WTC11 (cell line): ENCODE measurements around the gene PARD3B. TPM values are rescaled to one million over a fixed set of nuclear protein-coding genes. Genes with fewer than 3 reads are reported as not detected.

Experiments used
- ATAC-seq: fragments of 200-7000 bp; cut with Tn5 transposase; 2 replicates; pipeline ENCODE4 v1.10.0; 2021; ENCODE audit warnings: mild to moderate bottlenecking, moderate library complexity
- CTCF ChIA-PET: fragments of 300-600 bp; sonication (Branson Sonifier 250); formaldehyde crosslinking; loops from one replicate; lab custom pipeline; 2021; ENCODE audit warnings: antibody characterized with exemption; lab: Charles Lee
- POLR2A ChIA-PET: fragments of 350-600 bp; sonication (Branson Sonifier 250); formaldehyde crosslinking; loops from one replicate; lab custom pipeline; 2021; ENCODE audit warnings: antibody characterized with exemption; lab: Charles Lee
- DNase-seq: peaks from one replicate; pipeline ENCODE4 v3.0.0; 2021; ENCODE audit warnings: low spot score
- H3K27ac Mint-ChIP-seq: 2 replicates; pipeline ENCODE4 v1.8.0; 2021; ENCODE audit warnings: mixed read lengths
- H3K27me3 Mint-ChIP-seq: 2 replicates; pipeline ENCODE4 v1.8.0; 2021; ENCODE audit warnings: low read depth, mild to moderate bottlenecking, moderate library complexity, mixed read lengths
- H3K36me3 Mint-ChIP-seq: 2 replicates; pipeline ENCODE4 v1.8.0; 2021; ENCODE audit warnings: mixed read lengths
- H3K4me1 Mint-ChIP-seq: 2 replicates; pipeline ENCODE4 v1.8.0; 2022; ENCODE audit warnings: mixed read lengths
- H3K4me3 Mint-ChIP-seq: 2 replicates; pipeline ENCODE4 v1.8.0; 2021; ENCODE audit warnings: mild to moderate bottlenecking, moderate library complexity, mixed read lengths
- H3K9me3 Mint-ChIP-seq: 2 replicates; pipeline ENCODE4 v1.8.0; 2021; ENCODE audit warnings: mixed read lengths
- CDX4 ChIP-seq: fragments of 250-450 bp; sonication (Bioruptor Pico); IDR thresholded peaks from 2 replicates; pipeline ENCODE4 v1.9.0; 2021; ENCODE audit warnings: moderate library complexity, mild to moderate bottlenecking, inconsistent platforms, borderline replicate concordance
- HMGA2 ChIP-seq: fragments of 250-450 bp; sonication (Bioruptor Pico); IDR thresholded peaks from 2 replicates; pipeline ENCODE4 v1.4.0; 2021; ENCODE audit warnings: mild to moderate bottlenecking, moderate library complexity
- KAT7 ChIP-seq: sonication (generic); formaldehyde crosslinking; IDR thresholded peaks from 2 replicates; pipeline ENCODE4 v1.8.1; 2023; ENCODE audit warnings: missing genetic modification reagents, mild to moderate bottlenecking, borderline replicate concordance
- NR2C2 ChIP-seq: sonication (generic); formaldehyde crosslinking; IDR thresholded peaks from 2 replicates; pipeline ENCODE4 v1.8.0; 2022; ENCODE audit warnings: mild to moderate bottlenecking, missing genetic modification reagents
- OVOL2 ChIP-seq: fragments of 250-450 bp; sonication (Bioruptor Pico); IDR thresholded peaks from 2 replicates; pipeline ENCODE4 v1.9.0; 2021; ENCODE audit warnings: mild to moderate bottlenecking, borderline replicate concordance
- PRRX2 ChIP-seq: fragments of 250-450 bp; sonication (Bioruptor Pico); IDR thresholded peaks from 2 replicates; pipeline ENCODE4 v1.8.0; 2021; ENCODE audit warnings: mild to moderate bottlenecking
- RELA ChIP-seq: sonication (generic); formaldehyde crosslinking; IDR thresholded peaks from 2 replicates; pipeline ENCODE4 v1.8.1; 2022; ENCODE audit warnings: missing genetic modification reagents, mild to moderate bottlenecking, borderline replicate concordance
- SMAD3 ChIP-seq: sonication (generic); formaldehyde crosslinking; IDR thresholded peaks from 2 replicates; pipeline ENCODE4 v1.8.0; 2022; ENCODE audit warnings: missing genetic modification reagents, mild to moderate bottlenecking, borderline replicate concordance
- SMAD4 ChIP-seq: sonication (generic); formaldehyde crosslinking; IDR thresholded peaks from 2 replicates; pipeline ENCODE4 v1.8.0; 2022; ENCODE audit warnings: mild to moderate bottlenecking, missing genetic modification reagents
- SP1 ChIP-seq: sonication (generic); formaldehyde crosslinking; conservative IDR thresholded peaks from 2 replicates; pipeline ENCODE4 v1.8.1; 2022; ENCODE audit warnings: missing genetic modification reagents
- TP53 ChIP-seq: sonication (generic); formaldehyde crosslinking; IDR thresholded peaks from 2 replicates; pipeline ENCODE4 v1.8.1; 2023; ENCODE audit warnings: mild to moderate bottlenecking, missing genetic modification reagents
- ZBTB21 ChIP-seq: sonication (generic); formaldehyde crosslinking; IDR thresholded peaks from 2 replicates; pipeline ENCODE4 v1.8.1; 2023; ENCODE audit warnings: mild to moderate bottlenecking, missing genetic modification reagents, borderline replicate concordance
- ZNF138 ChIP-seq: sonication (generic); formaldehyde crosslinking; conservative IDR thresholded peaks from 2 replicates; pipeline ENCODE4 v1.8.1; 2022; ENCODE audit warnings: mild to moderate bottlenecking, moderate library complexity, missing genetic modification reagents
- ZNF219 ChIP-seq: sonication (generic); formaldehyde crosslinking; IDR thresholded peaks from 2 replicates; pipeline ENCODE4 v1.8.0; 2023; ENCODE audit warnings: missing genetic modification reagents, mild to moderate bottlenecking, borderline replicate concordance
- ZNF263 ChIP-seq: sonication (generic); formaldehyde crosslinking; IDR thresholded peaks from 2 replicates; pipeline ENCODE4 v1.8.1; 2022; ENCODE audit warnings: low read depth, mild to moderate bottlenecking, moderate library complexity, missing genetic modification reagents
- ZNF423 ChIP-seq: fragments of 250-450 bp; sonication (Bioruptor Pico); IDR thresholded peaks from 2 replicates; pipeline ENCODE4 v2.1.2; 2022; ENCODE audit warnings: mild to moderate bottlenecking, moderate library complexity
- ZNF512 ChIP-seq: sonication (generic); formaldehyde crosslinking; IDR thresholded peaks from 2 replicates; pipeline ENCODE4 v1.8.1; 2022; ENCODE audit warnings: missing genetic modification reagents, borderline replicate concordance
- total RNA-seq: library from RNA; stranded (reverse); gene quantifications from 3 replicates; pipeline ENCODE4 v1.2.3, GENCODE V29; 2021
- TF ChIP-seq, protein P1 (sequence below): sonication (generic); formaldehyde crosslinking; conservative IDR thresholded peaks from 2 replicates; pipeline ENCODE4 v1.8.1; 2023; ENCODE audit warnings: mild to moderate bottlenecking, low read depth, missing genetic modification reagents, moderate library complexity
- TF ChIP-seq, protein P2 (sequence below): sonication (generic); formaldehyde crosslinking; IDR thresholded peaks from 2 replicates; pipeline ENCODE4 v1.8.1; 2022; ENCODE audit warnings: low read depth, mild to moderate bottlenecking, moderate library complexity, missing genetic modification reagents, borderline replicate concordance
- TF ChIP-seq, protein P3 (sequence below): fragments of 250-450 bp; sonication (Bioruptor Pico); IDR thresholded peaks from 2 replicates; pipeline ENCODE4 v1.9.0; 2021; ENCODE audit warnings: mild to moderate bottlenecking, borderline replicate concordance
- TF ChIP-seq, protein P4 (sequence below): sonication (generic); formaldehyde crosslinking; IDR thresholded peaks from 2 replicates; pipeline ENCODE4 v1.8.1; 2022; ENCODE audit warnings: mild to moderate bottlenecking, moderate library complexity, missing genetic modification reagents

The PARD3B gene
- total RNA-seq, 1 experiment from 2014 or later, result 5.6 TPM

DNA sequence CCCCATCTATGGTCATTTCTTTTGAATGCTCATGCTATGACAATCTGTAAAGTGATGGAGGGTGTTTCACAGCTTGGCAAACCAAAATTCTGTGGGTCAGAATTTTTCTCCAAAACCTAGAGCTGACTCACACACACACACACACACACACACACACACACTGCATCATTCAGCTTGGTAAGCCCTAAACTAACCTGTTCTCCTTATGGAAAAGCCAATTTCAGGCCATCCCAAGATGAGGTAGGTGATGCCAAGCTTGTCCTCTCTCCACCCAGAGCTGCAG, 1092.0 kb downstream of the PARD3B start (continued):
- TF ChIP-seq, protein P1, sequence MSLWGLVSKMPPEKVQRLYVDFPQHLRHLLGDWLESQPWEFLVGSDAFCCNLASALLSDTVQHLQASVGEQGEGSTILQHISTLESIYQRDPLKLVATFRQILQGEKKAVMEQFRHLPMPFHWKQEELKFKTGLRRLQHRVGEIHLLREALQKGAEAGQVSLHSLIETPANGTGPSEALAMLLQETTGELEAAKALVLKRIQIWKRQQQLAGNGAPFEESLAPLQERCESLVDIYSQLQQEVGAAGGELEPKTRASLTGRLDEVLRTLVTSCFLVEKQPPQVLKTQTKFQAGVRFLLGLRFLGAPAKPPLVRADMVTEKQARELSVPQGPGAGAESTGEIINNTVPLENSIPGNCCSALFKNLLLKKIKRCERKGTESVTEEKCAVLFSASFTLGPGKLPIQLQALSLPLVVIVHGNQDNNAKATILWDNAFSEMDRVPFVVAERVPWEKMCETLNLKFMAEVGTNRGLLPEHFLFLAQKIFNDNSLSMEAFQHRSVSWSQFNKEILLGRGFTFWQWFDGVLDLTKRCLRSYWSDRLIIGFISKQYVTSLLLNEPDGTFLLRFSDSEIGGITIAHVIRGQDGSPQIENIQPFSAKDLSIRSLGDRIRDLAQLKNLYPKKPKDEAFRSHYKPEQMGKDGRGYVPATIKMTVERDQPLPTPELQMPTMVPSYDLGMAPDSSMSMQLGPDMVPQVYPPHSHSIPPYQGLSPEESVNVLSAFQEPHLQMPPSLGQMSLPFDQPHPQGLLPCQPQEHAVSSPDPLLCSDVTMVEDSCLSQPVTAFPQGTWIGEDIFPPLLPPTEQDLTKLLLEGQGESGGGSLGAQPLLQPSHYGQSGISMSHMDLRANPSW (CRISPR knock-in tag), result no peak
- TF ChIP-seq OVOL2 (CRISPR knock-in tag) (no peak), KAT7 (CRISPR knock-in tag) (no peak), TP53 (CRISPR knock-in tag) (no peak), ZNF263 (CRISPR knock-in tag) (no peak), RELA (CRISPR knock-in tag) (no peak), ZNF219 (no peak)
- TF ChIP-seq, protein P2, sequence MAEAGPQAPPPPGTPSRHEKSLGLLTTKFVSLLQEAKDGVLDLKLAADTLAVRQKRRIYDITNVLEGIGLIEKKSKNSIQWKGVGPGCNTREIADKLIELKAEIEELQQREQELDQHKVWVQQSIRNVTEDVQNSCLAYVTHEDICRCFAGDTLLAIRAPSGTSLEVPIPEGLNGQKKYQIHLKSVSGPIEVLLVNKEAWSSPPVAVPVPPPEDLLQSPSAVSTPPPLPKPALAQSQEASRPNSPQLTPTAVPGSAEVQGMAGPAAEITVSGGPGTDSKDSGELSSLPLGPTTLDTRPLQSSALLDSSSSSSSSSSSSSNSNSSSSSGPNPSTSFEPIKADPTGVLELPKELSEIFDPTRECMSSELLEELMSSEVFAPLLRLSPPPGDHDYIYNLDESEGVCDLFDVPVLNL, result no peak

DNA sequence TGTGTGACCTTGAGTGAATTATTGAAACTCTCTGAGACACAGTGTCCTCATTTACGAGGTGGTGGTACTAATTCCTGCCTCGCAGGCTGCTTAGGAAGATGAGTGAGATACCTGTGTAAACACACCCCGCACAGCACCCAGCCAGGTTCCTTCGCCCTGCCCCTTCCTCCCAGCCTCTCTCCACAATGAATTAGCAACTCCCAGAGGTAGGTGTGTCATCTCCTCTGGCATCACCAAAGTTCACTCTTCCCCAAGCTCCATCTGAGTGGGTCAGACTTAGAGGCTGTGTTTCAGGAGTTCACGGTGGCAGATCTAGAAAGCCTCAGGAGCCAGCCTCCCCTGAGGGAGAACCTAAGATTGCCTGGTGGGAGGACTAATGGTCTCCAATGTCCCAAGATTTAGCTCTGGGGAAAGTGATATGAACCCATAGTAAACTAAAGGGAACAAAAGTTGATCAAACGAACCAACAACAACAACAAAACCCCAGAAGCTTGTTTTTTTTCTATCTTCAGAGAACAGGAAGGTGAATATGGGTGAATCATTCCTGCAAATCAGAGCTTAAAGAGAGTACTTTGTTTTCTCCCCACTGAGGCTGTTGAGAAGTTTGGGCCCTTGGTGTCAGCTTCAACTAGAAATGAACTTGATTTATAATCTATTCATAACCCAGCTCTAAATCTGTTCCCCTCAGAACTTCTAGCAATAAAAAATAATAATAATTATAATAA, 1092.7 kb downstream of the PARD3B start:
- ATAC-seq (no peak), DNase-seq (no peak)
- no peak overlapping the region for H3K27ac Mint-ChIP-seq
- TF ChIP-seq, protein P2, result no peak
- TF ChIP-seq CDX4 (CRISPR knock-in tag), result no peak
- TF ChIP-seq ZNF512 (CRISPR knock-in tag), result no peak
- no peak for TF ChIP-seq ZNF423 (CRISPR knock-in tag)
- TF ChIP-seq TP53 (CRISPR knock-in tag), result no peak
- TF ChIP-seq HMGA2 (CRISPR knock-in tag), result no peak
- TF ChIP-seq ZNF138 (CRISPR knock-in tag), result no peak
- no peak for TF ChIP-seq ZNF219
- TF ChIP-seq SP1 (CRISPR knock-in tag), result no peak
- TF ChIP-seq NR2C2 (CRISPR knock-in tag), result no peak
- TF ChIP-seq ZBTB21 (CRISPR knock-in tag), result no peak
- TF ChIP-seq, protein P3, sequence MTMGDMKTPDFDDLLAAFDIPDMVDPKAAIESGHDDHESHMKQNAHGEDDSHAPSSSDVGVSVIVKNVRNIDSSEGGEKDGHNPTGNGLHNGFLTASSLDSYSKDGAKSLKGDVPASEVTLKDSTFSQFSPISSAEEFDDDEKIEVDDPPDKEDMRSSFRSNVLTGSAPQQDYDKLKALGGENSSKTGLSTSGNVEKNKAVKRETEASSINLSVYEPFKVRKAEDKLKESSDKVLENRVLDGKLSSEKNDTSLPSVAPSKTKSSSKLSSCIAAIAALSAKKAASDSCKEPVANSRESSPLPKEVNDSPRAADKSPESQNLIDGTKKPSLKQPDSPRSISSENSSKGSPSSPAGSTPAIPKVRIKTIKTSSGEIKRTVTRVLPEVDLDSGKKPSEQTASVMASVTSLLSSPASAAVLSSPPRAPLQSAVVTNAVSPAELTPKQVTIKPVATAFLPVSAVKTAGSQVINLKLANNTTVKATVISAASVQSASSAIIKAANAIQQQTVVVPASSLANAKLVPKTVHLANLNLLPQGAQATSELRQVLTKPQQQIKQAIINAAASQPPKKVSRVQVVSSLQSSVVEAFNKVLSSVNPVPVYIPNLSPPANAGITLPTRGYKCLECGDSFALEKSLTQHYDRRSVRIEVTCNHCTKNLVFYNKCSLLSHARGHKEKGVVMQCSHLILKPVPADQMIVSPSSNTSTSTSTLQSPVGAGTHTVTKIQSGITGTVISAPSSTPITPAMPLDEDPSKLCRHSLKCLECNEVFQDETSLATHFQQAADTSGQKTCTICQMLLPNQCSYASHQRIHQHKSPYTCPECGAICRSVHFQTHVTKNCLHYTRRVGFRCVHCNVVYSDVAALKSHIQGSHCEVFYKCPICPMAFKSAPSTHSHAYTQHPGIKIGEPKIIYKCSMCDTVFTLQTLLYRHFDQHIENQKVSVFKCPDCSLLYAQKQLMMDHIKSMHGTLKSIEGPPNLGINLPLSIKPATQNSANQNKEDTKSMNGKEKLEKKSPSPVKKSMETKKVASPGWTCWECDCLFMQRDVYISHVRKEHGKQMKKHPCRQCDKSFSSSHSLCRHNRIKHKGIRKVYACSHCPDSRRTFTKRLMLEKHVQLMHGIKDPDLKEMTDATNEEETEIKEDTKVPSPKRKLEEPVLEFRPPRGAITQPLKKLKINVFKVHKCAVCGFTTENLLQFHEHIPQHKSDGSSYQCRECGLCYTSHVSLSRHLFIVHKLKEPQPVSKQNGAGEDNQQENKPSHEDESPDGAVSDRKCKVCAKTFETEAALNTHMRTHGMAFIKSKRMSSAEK, result no peak
- TF ChIP-seq, protein P4, sequence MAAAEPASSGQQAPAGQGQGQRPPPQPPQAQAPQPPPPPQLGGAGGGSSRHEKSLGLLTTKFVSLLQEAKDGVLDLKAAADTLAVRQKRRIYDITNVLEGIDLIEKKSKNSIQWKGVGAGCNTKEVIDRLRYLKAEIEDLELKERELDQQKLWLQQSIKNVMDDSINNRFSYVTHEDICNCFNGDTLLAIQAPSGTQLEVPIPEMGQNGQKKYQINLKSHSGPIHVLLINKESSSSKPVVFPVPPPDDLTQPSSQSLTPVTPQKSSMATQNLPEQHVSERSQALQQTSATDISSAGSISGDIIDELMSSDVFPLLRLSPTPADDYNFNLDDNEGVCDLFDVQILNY (CRISPR knock-in tag), result no peak
- TF ChIP-seq PRRX2 (CRISPR knock-in tag), result no peak
- no peak for TF ChIP-seq SMAD4
- no peak for TF ChIP-seq SMAD3 (CRISPR knock-in tag)

More for the DNA sequence above, 1092.7 kb downstream of the PARD3B start:
- peaks cover 17% of the 10 kb centered on the region for H3K9me3 Mint-ChIP-seq
- H3K27me3 Mint-ChIP-seq, result no peaks in the 10 kb centered on the region
- H3K4me3 Mint-ChIP-seq, result no peak overlapping the region
- ChIA-PET POLR2A (no interaction called here), CTCF (interaction anchor here (1.0 kb wide), 1 partner anchor 38 kb away, joined by 3 read pairs; no protein-coding TSS in a partner anchor)
- peaks cover 27% of the 10 kb centered on the region for H3K4me1 Mint-ChIP-seq
- peaks cover 7% of the 10 kb centered on the region; the same call in 1 of the 2 replicates for H3K36me3 Mint-ChIP-seq
